SK-N-SH treated with all-trans-retinoic acid at 6 μM for 48 hours (cell line): ENCODE measurements around the gene CHPF.

Experiments
- ATAC-seq: fragments of 200-7000 bp; cut with Tn5 transposase; 3 replicates; pipeline ENCODE4 v1.9.1; 2020; ENCODE audit warnings: mild to moderate bottlenecking, moderate library complexity
- ARNTL ChIP-seq: fragments of 450-650 bp; formaldehyde crosslinking; IDR thresholded peaks from 2 replicates; pipeline ENCODE4 v1.5.0; 2020; ENCODE audit warnings: low read depth, mild to moderate bottlenecking, moderate library complexity, borderline replicate concordance
- BACH2 ChIP-seq: fragments of 250-450 bp; sonication (Bioruptor Pico); IDR thresholded peaks from 2 replicates; pipeline ENCODE4 v1.9.0; 2021; ENCODE audit warnings: mild to moderate bottlenecking, borderline replicate concordance
- CREB5 ChIP-seq: fragments of 250-450 bp; sonication (Bioruptor Pico); IDR thresholded peaks from 2 replicates; pipeline ENCODE4 v1.5.1; 2020; ENCODE audit warnings: low read depth, mild to moderate bottlenecking, moderate library complexity
- CSDC2 ChIP-seq: fragments of 250-450 bp; sonication (Bioruptor Pico); IDR thresholded peaks from 2 replicates; pipeline ENCODE4 v1.5.0; 2020; ENCODE audit warnings: mild to moderate bottlenecking, moderate library complexity
- CSRNP3 ChIP-seq: fragments of 250-450 bp; sonication (Bioruptor Pico); IDR thresholded peaks from 2 replicates; pipeline ENCODE4 v1.5.1; 2021; ENCODE audit warnings: mild to moderate bottlenecking, moderate library complexity
- ESRRG ChIP-seq: fragments of 250-450 bp; sonication (Bioruptor Pico); IDR thresholded peaks from 2 replicates; pipeline ENCODE4 v1.6.1; 2021; ENCODE audit warnings: mild to moderate bottlenecking
- GLIS3 ChIP-seq: fragments of 250-450 bp; sonication (Bioruptor Pico); IDR thresholded peaks from 2 replicates; pipeline ENCODE4 v1.5.0; 2020; ENCODE audit warnings: mild to moderate bottlenecking, moderate library complexity
- ISL1 ChIP-seq: fragments of 250-450 bp; sonication (Bioruptor Pico); IDR thresholded peaks from 2 replicates; pipeline ENCODE4 v2.1.2; 2022; ENCODE audit warnings: mild to moderate bottlenecking, moderate library complexity
- OSR1 ChIP-seq: fragments of 250-450 bp; sonication (Bioruptor Pico); IDR thresholded peaks from 2 replicates; pipeline ENCODE4 v1.8.0; 2022; ENCODE audit warnings: moderate library complexity, mild to moderate bottlenecking, inconsistent platforms
- PATZ1 ChIP-seq: fragments of 250-450 bp; sonication (Bioruptor Pico); IDR thresholded peaks from 2 replicates; pipeline ENCODE4 v1.8.0; 2020; ENCODE audit warnings: mild to moderate bottlenecking, moderate library complexity, borderline replicate concordance
- POU6F1 ChIP-seq: fragments of 250-450 bp; sonication (Bioruptor Pico); IDR thresholded peaks from 2 replicates; pipeline ENCODE4 v1.8.0; 2021; ENCODE audit warnings: low read depth, mild to moderate bottlenecking, moderate library complexity, borderline replicate concordance
- PPARA ChIP-seq: fragments of 250-450 bp; sonication (Bioruptor Pico); IDR thresholded peaks from 2 replicates; pipeline ENCODE4 v1.5.0; 2020; ENCODE audit warnings: mild to moderate bottlenecking, borderline replicate concordance
- RARB ChIP-seq: fragments of 250-450 bp; sonication (Bioruptor Pico); IDR thresholded peaks from 2 replicates; pipeline ENCODE4 v1.8.0; 2021; ENCODE audit warnings: mild to moderate bottlenecking, moderate library complexity
- TCF4 ChIP-seq: fragments of 250-450 bp; sonication (Bioruptor Pico); IDR thresholded peaks from 2 replicates; pipeline ENCODE4 v1.8.0; 2021; ENCODE audit warnings: mild to moderate bottlenecking, moderate library complexity, borderline replicate concordance
- TOX ChIP-seq: fragments of 250-450 bp; sonication (Bioruptor Pico); IDR thresholded peaks from 2 replicates; pipeline ENCODE4 v1.8.0; 2021; ENCODE audit warnings: mild to moderate bottlenecking, moderate library complexity, borderline replicate concordance
- TSHZ2 ChIP-seq: fragments of 250-450 bp; sonication (Bioruptor Pico); IDR thresholded peaks from 2 replicates; pipeline ENCODE4 v1.5.0; 2020; ENCODE audit warnings: mild to moderate bottlenecking, moderate library complexity
- ZC3H10 ChIP-seq: fragments of 250-450 bp; sonication (Bioruptor Pico); IDR thresholded peaks from 2 replicates; pipeline ENCODE4 v1.5.1; 2021; ENCODE audit warnings: mild to moderate bottlenecking, moderate library complexity
- ZFP3 ChIP-seq: fragments of 250-450 bp; sonication (Bioruptor Pico); IDR thresholded peaks from 2 replicates; pipeline ENCODE4 v1.5.0; 2020; ENCODE audit warnings: mild to moderate bottlenecking, moderate library complexity
- ZFP30 ChIP-seq: fragments of 450-650 bp; formaldehyde crosslinking; IDR thresholded peaks from 2 replicates; pipeline ENCODE4 v1.5.0; 2022; ENCODE audit warnings: mild to moderate bottlenecking, moderate library complexity
- ZNF565 ChIP-seq: fragments of 450-650 bp; formaldehyde crosslinking; conservative IDR thresholded peaks from 2 replicates; pipeline ENCODE4 v1.5.0; 2020; ENCODE audit warnings: low read depth, mild to moderate bottlenecking, moderate library complexity
- ZNF70 ChIP-seq: fragments of 450-650 bp; formaldehyde crosslinking; IDR thresholded peaks from 2 replicates; pipeline ENCODE4 v1.5.0; 2020; ENCODE audit warnings: mild to moderate bottlenecking, moderate library complexity
- ZNF8 ChIP-seq: fragments of 450-650 bp; formaldehyde crosslinking; IDR thresholded peaks from 2 replicates; pipeline ENCODE4 v1.5.0; 2020; ENCODE audit warnings: mild to moderate bottlenecking, moderate library complexity

CHPF gene

GRCh38 chr2:219556413-219556812, 12.8 kb upstream of the CHPF start:
- no peak for TF ChIP-seq ZNF565
- no peak for TF ChIP-seq ZNF70 (CRISPR knock-in tag)
- TF ChIP-seq RARB (CRISPR knock-in tag): no peak
- no peak for TF ChIP-seq ZFP30
- TF ChIP-seq ZFP3 (CRISPR knock-in tag): no peak
- no peak for TF ChIP-seq ESRRG (CRISPR knock-in tag)
- no peak for TF ChIP-seq ZNF8 (CRISPR knock-in tag)
- no peak for TF ChIP-seq ZC3H10
- TF ChIP-seq CREB5 (CRISPR knock-in tag): no peak
- no peak for TF ChIP-seq GLIS3 (CRISPR knock-in tag)
- TF ChIP-seq POU6F1 (CRISPR knock-in tag): no peak
- no peak for TF ChIP-seq TOX (CRISPR knock-in tag)
- TF ChIP-seq CSRNP3: no peak
- TF ChIP-seq PATZ1: no peak
- ATAC-seq: no peak

- no peak for ATAC-seq
- TF ChIP-seq ZFP30: no peak
- no peak for TF ChIP-seq ARNTL (CRISPR knock-in tag)
- TF ChIP-seq ZNF8 (CRISPR knock-in tag): no peak
- no peak for TF ChIP-seq TCF4 (CRISPR knock-in tag)
- no peak for TF ChIP-seq ZC3H10
- TF ChIP-seq POU6F1 (CRISPR knock-in tag): no peak
- no peak for TF ChIP-seq PPARA (CRISPR knock-in tag)
- no peak for TF ChIP-seq ZNF70 (CRISPR knock-in tag)
- no peak for TF ChIP-seq BACH2 (CRISPR knock-in tag)
These were observed 12.3 kb upstream of the CHPF start for GRCh38 chr2:219555956-219556355.

- ATAC-seq: no peak
- TF ChIP-seq ISL1 (CRISPR knock-in tag): no peak
- TF ChIP-seq CSDC2 (CRISPR knock-in tag): no peak
- TF ChIP-seq OSR1 (CRISPR knock-in tag): no peak
- no peak for TF ChIP-seq CSRNP3
- no peak for TF ChIP-seq PATZ1
- TF ChIP-seq PPARA (CRISPR knock-in tag): no peak
- TF ChIP-seq ZC3H10: no peak
- TF ChIP-seq ESRRG (CRISPR knock-in tag): no peak
- TF ChIP-seq POU6F1 (CRISPR knock-in tag): no peak
- no peak for TF ChIP-seq TSHZ2 (CRISPR knock-in tag)
- TF ChIP-seq ZFP3 (CRISPR knock-in tag): no peak
- TF ChIP-seq GLIS3 (CRISPR knock-in tag): no peak
- no peak for TF ChIP-seq TCF4 (CRISPR knock-in tag)
These were observed 10.7 kb upstream of the CHPF start for GRCh38 chr2:219554350-219554749.
